Brain microvascular endothelial cell (primary cell): ENCODE data around the gene FITM1.

Experiments
- DNase-seq: peaks from one replicate; pipeline ENCODE4 v3.0.0-alpha.2; 2020
- H3K27ac ChIP-seq: fragments of 250-450 bp; sonication (Bioruptor Pico); 2 replicates; pipeline ENCODE4 v1.5.1; 2020; ENCODE audit warnings: mild to moderate bottlenecking, moderate library complexity
- H3K27me3 ChIP-seq: fragments of 250-450 bp; sonication (Bioruptor Pico); replicated peaks from 2 replicates; pipeline ENCODE4 v1.5.1; 2020; ENCODE audit warnings: mild to moderate bottlenecking
- H3K36me3 ChIP-seq: fragments of 250-450 bp; sonication (Bioruptor Pico); replicated peaks from 2 replicates; pipeline ENCODE4 v1.5.1; 2020; ENCODE audit warnings: mild to moderate bottlenecking
- H3K4me3 ChIP-seq: 2 replicates; pipeline ENCODE4 v1.5.1; 2011; ENCODE audit warnings: low read depth, mild to moderate bottlenecking, control low read depth, low read length, moderate library complexity
- in situ Hi-C: cut with HindIII; loops from 2 replicates; pipeline ENCODE4 v1.10.0; 2017; ENCODE audit warnings: low sequenced_read_pairs, low pct_ligation_motif_present
- TF ChIP-seq, protein P1 (sequence below): IDR thresholded peaks from 2 replicates; pipeline ENCODE4 v1.5.1; 2011; ENCODE audit warnings: low read depth, mild to moderate bottlenecking, moderate library complexity, low read length, control low read depth, inconsistent platforms; ENCODE audit errors: missing control alignments

Gene FITM1

DNA sequence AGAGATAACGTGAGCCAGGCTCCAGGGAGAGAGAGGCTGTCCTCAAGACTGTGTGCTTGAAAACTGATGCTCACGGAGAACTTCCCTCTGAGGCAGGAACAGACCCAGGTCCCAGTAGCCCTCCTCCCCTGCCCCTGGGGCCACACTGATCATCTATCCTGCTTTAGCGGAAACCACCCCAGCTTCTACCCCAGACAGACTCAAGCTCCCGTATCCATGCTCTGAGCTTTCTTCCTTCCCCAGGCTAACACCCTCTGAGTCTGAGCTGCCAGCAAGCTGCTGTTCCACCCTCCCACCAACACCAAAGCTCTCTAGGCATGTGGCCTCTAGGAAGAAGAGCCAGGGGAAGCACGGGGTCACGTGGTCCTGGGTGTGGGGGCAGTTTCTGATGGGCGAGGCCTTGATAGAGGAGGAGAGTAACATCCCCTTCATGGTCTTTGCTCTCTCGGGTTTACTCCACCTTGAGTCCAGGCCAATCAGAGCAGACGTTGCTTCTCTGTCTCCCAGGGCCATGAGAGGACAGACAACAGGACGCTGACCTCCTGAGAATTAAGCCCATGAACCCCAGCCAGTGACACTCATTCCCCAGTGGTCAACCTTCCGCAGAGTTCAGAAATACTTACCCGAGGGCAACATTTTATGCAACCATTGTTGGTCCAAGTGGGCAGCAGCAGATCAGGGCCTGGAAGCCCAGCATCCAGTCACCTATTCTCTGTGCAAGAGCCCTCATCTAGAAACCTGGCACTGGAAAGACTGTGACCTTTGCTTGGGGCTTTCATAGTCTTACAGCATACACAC lies 35.0 kb upstream of the FITM1 start:
- DNase-seq, result no peak
- Histone ChIP-seq H3K27ac (no peak overlapping the region), H3K4me3 (peak overlapping the region; percentile 74), H3K36me3 (no peaks in the 10 kb centered on the region), H3K27me3 (no peaks in the 10 kb centered on the region)
- TF ChIP-seq, protein P1, sequence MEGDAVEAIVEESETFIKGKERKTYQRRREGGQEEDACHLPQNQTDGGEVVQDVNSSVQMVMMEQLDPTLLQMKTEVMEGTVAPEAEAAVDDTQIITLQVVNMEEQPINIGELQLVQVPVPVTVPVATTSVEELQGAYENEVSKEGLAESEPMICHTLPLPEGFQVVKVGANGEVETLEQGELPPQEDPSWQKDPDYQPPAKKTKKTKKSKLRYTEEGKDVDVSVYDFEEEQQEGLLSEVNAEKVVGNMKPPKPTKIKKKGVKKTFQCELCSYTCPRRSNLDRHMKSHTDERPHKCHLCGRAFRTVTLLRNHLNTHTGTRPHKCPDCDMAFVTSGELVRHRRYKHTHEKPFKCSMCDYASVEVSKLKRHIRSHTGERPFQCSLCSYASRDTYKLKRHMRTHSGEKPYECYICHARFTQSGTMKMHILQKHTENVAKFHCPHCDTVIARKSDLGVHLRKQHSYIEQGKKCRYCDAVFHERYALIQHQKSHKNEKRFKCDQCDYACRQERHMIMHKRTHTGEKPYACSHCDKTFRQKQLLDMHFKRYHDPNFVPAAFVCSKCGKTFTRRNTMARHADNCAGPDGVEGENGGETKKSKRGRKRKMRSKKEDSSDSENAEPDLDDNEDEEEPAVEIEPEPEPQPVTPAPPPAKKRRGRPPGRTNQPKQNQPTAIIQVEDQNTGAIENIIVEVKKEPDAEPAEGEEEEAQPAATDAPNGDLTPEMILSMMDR, result no peak
- in situ Hi-C loops, result no loop called here

DNA sequence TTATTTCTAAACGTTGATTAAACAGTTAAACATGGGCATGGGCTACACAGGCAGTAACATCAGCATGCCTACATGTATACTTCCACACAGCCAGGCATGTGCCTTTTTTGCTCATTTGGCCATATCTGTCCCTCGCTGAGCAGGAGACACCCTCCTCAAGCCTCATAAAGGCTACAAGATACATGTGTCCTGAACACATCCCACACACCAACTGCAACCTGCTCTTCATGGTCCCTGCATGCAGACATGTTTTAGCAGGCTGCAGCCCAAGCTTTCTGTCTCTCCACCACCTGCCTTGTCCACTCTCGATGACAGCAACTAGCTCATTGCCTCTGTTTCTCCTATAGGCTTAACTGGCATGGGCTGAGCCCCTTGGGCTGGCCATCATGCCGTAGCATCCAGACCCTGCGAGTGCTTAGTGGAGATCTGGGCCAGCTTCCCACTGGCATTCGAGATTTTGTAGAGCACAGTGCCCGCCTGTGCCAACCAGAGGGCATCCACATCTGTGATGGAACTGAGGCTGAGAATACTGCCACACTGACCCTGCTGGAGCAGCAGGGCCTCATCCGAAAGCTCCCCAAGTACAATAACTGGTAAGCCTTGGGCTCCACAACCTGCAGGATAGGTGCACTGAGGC lies 33.8 kb upstream of the FITM1 start:
- no peaks in the 10 kb centered on the region for H3K36me3 ChIP-seq
- TF ChIP-seq, protein P1, result no peak
- H3K4me3 ChIP-seq, result no peak overlapping the region
- no peak for DNase-seq
- no peaks in the 10 kb centered on the region for H3K27me3 ChIP-seq
- H3K27ac ChIP-seq, result no peak overlapping the region
- in situ Hi-C loops, result no loop called here

DNA sequence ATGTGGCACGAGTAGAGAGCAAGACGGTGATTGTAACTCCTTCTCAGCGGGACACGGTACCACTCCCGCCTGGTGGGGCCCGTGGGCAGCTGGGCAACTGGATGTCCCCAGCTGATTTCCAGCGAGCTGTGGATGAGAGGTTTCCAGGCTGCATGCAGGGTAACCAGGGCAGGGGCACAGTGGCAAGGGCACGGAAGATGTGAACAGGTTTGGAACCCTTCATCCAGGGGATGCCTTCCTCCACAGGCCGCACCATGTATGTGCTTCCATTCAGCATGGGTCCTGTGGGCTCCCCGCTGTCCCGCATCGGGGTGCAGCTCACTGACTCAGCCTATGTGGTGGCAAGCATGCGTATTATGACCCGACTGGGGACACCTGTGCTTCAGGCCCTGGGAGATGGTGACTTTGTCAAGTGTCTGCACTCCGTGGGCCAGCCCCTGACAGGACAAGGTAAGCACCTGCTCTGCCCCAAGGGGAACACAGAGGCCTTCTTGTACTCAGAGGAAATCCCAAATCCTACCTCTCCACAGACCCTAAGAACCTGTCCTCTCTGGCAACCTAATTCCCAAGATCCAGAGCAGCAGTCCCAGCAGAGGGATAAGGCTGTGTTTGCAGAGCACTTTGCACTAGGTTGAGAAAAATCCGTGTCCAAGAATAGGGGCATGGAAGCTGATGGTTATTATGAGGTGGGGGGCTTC lies 32.1 kb upstream of the FITM1 start:
- DNase-seq, result no peak
- in situ Hi-C loops, result no loop called here
- TF ChIP-seq, protein P1, result no peak
- no peaks in the 10 kb centered on the region for H3K36me3 ChIP-seq
- H3K4me3 ChIP-seq, result no peak overlapping the region
- no peak overlapping the region for H3K27ac ChIP-seq
- no peaks in the 10 kb centered on the region for H3K27me3 ChIP-seq

DNA sequence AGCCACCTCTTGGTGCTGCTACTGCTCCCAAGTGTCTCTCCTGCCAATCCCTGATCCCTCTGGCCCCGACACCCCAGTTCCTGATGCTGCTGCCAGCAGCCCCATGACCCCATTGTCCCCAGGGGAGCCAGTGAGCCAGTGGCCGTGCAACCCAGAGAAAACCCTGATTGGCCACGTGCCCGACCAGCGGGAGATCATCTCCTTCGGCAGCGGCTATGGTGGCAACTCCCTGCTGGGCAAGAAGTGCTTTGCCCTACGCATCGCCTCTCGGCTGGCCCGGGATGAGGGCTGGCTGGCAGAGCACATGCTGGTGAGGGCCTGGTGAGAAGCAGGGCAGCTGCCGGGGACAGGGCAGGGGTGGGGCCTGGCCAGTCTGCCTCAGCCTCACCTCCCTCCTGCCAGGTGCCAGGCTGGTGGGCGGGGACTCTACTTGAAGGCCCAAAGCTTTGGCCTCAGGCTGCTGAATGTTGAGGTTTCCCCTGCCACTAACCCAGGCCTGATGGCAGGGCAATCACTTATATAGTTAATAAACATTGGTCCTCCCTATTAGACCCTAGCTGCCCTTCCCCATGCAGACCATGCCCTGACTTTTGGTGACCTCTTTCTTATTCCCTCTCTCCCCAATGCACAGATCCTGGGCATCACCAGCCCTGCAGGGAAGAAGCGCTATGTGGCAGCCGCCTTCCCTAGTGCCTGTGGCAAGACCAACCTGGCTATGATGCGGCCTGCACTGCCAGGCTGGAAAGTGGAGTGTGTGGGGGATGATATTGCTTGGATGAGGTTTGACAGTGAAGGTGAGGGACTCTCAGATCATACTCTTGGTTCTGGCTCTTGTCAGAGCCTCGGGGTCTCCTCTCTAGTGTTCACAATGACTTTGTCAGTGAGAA lies 31.3 kb upstream of the FITM1 start:
- H3K4me3 ChIP-seq, result no peak overlapping the region
- H3K36me3 ChIP-seq, result no peaks in the 10 kb centered on the region
- H3K27ac ChIP-seq, result no peak overlapping the region
- DNase-seq, result no peak
- H3K27me3 ChIP-seq, result no peaks in the 10 kb centered on the region
- in situ Hi-C loops, result no loop called here
- TF ChIP-seq, protein P1, result no peak

DNA sequence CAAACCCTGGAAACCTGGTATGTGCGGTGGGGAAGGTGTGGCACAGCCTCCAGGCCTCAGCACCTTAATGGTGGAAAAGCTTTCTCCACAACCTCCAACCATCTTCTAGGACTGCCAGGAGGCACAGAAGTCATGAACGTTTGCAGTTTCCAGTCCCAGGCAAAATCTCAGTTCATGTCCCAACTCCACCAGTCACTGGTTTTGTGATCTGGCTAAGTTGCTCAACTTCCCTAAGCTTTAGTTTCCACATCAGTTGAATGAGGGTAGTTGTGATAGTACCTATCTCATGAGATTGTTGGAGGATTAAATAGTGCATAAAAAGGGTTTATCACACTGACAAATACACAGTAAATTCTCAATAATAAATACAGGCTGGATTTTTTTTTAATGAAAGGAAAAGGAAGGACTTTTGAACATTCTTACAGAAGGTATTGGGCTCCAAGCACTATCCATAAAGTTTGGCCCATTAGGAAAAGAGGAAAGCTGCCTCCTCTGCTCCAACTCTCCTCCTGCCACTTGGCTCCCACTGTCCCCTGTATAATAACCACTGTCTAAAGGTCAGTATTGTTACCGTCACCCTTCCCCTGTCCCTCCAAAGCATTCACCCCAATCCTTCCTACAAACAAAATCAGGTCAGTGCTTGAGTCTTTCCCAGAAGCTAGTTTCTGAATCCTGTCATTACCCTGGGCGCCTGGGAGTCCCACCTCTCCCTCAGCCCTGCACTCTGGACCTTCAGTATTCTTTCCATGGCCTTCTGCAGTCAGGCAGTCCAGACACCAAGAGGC lies 30.1 kb upstream of the FITM1 start:
- no peak overlapping the region for H3K4me3 ChIP-seq
- in situ Hi-C loops, result no loop called here
- TF ChIP-seq, protein P1, result no peak
- H3K27me3 ChIP-seq, result no peaks in the 10 kb centered on the region
- no peak overlapping the region for H3K27ac ChIP-seq
- no peak for DNase-seq
- H3K36me3 ChIP-seq, result no peaks in the 10 kb centered on the region
